ENCODE results near the gene TMEM154.
A peak's percentile ranks its signal among the peaks of the same experiment; 100 is the strongest.

TMEM154 gene

DNA sequence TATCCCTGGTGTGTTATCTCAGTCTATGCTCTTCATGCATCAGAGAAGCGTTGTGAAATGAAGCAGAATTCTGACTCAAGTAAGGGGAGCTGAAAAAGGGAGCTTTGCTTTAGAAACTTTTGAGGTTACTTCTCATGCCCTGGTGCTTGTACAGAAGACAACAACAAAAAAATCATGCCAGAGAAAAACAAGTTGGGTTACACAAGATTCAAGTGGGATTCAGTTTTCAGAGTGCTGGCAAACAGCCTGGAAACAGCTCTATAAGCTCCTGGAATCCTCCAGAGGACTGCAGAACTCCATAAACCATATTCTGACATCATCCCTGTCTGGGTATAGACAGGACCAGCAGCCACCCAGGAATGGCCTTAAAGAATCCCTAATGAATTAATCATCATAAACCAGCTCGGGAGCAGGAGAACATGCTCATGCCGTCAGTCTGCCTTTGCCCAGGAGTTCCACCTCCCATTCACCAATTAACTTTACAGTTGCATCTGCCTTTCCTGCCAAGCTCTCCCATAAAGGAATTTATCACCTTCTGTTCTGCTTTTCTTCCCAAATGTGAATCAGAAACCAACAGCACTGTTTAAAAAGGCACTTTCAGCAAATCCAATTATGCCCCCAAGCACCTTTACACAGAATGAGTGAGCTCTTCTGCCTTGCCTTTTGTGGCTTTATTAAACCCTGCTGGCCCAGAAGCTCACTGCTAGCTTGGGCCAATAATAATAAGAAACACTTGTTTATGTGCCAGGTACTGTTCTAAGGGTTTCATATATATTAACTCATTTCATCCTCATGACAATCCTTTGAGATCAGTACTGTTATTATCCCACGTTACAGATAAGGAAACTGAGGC is 89.4 kb downstream of the TMEM154 start:
- peak; percentile 95 for DNase-seq

GRCh38 chr4:152588869-152589268 is 90.9 kb downstream of the TMEM154 start:
- DNase-seq = no peak

DNA sequence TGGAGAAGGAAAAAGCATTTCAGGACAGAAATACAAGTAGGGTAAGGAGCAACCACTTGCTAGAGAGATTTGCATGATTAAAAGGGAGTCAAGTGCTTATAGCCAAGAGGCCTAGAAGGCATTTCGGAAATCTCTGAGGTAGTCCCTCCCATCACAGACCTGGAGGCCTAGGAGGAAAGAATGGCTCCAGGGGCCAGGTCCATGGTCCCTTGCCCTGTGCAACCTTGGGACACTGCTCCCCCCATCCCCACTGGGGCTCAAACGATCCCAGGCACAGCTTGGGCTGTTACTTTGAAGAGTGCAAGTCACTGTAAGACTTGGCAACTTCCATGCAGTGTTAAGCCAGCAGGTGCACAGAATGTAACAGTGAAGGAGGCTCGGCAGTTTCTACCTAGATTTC is 92.7 kb downstream of the TMEM154 start:
- DNase-seq = no peak

GRCh38 chr4:152586668-152587067 is 93.1 kb downstream of the TMEM154 start:
- no peak for DNase-seq

DNA sequence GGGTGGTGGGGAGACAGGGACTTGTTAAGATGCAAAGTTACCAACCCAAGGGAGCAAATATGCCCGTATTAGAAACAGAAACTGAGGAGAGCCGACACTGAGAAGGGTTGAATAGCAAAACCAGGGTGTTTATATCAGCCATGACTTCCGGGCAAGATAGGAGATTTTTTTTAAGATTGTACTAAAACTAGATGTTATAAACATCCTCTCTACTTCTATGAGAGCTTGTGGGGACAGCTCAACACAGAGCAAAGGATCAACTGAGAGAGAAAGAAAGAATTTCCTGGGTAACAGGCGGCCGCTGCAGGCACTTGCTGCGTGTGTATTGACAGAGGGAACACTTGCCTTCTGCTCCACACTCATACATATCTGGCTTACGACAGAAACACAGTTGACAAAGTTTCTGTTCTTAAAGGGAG is 94.8 kb downstream of the TMEM154 start:
- no peak for DNase-seq

GRCh38 chr4:152581536-152582160 is 98.1 kb downstream of the TMEM154 start:
- no peak for DNase-seq

- DNase-seq = no peak
Observed at GRCh38 chr4:152579916-152580315, 99.9 kb downstream of the TMEM154 start.

DNA sequence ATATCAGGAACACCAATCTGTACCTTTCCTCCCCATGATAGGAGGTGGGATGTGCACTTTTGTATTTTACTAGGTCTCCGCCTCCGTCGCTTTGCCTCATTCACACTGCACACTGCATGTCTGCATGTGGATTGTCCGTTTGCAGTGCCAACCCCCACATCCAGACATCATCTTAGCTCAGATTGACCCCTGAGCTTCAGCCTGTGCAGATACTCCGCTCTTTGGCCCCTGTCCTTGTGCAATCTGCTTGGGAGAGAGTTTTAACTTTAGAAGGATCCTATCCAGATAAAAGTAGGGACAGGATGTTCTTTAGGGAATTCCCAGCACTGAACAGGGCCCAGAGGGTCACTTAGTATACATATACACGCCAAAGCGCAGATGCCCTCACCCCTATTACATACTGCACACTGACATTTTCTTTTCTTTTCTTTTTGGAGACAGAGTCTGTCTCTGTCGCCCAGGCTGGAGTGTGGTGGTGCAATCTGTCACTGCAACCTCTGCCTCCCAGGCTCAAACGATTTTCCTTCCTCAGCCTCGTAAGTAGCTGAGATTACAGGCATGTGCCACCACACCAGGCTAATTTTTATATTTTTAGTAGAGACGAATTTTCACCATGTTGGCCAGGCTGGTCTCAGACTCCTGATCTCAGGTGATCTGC is 100.6 kb downstream of the TMEM154 start:
- no peak for DNase-seq

DNA sequence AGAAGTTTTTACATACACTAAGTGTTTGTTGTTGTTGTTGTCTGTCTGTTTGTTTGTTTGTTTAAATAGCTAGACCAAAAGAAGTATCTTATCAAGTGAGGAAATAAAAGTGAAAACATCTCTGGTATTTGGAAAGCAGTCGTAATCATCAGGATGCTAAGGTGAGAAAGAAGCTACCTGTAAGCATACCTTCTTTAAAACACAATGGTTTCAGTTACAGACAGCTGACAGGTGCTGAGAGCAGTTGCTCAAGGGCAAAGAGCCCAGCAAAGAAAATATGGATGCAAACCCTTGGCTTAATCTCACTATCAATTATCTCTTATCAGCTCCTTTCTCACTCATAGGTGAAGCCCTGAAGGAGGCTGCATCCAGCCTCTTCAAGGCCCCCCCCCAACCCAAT is 101.1 kb downstream of the TMEM154 start:
- no peak for DNase-seq

DNA sequence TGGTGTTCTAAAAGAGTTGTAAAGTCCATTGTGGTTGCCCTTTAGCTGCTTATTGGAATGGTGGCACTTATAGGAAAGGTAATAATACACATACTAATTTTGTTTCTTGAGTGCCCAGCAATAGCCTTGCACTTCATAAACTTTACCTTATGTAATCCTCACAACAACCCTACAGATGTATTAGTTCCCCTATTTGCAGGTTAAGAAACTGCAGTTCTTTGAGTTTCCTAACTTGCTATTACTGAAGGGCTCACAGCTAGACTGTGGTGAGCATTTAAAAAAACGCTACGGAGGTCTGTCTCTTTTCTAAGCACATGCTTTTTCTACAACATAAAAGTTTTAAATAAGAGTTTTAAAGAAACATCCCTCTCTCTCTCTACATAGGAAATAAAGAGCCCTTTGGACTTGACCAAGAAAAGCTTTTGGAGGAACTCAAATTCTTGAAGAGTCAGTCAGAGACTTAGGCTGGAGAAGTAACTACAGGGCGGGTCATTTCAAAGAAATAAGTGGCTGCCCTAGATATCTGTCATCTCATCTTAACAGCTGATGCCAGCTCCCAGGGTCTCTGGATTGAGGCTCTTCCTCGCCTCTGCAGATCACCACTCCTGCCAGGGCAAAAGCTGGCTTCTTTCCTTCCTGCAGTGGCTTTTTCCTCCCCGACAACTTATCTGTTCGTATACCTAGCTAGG is 101.9 kb downstream of the TMEM154 start:
- DNase-seq = peak; percentile 4

GRCh38 chr4:152575533-152575932 is 104.3 kb downstream of the TMEM154 start:
- DNase-seq = no peak

GRCh38 chr4:152573861-152574260 is 105.9 kb downstream of the TMEM154 start:
- no peak for DNase-seq

DNA sequence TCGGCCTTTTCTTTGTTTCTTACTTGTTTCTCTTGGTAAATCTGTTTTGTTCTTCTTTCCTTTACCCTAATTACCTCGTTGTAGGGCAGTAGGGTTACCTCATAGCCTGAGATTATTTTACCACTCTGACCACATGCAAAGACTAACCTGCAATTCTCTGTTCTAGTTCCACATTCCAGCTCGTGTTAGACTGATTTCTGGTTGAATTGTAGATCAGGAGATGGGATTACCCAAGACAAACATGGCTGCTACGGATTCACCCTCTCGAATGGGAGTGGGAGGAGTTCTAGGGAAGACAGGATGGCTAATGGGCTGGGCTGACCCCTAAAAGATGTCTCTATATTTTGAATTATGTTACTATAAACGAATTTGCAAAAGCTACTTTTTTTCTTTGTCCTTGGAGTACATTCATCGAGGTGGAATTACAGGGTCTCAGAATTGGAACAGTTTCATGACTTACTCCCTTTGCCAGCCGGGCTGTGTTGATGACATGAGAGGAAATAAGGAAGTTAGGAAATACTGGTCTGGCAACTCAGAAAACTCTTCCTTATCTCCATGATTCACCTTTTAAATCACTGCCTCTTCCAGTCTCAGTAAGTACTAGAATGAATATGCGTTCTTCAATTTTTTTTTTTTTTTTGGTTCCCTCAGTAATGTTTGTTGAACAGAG is 107.2 kb downstream of the TMEM154 start:
- no peak for DNase-seq

- no peak for DNase-seq
Observed at GRCh38 chr4:152571770-152572169, 108.0 kb downstream of the TMEM154 start.

GRCh38 chr4:152571296-152571695 is 108.5 kb downstream of the TMEM154 start:
- DNase-seq = no peak
